ENCODE data around the gene UBC. TPM values are rescaled to one million over a fixed set of nuclear protein-coding genes. Genes with fewer than 3 reads are reported as not detected.

UBC gene
- total and polyA plus RNA-seq, 9 of the 15 experiments (the other 6 are each of a cell fraction or from before 2014, with no cell fraction given) = 533 to 1,153 (median 813) TPM

- no peak for TF ChIP-seq DPF2 (IDR thresholded peaks at IDR 0.05)
- TF ChIP-seq ESRRB (CRISPR knock-in tag; IDR thresholded peaks at IDR 0.05; ENCODE audit: borderline replicate concordance) = no peak
- TF ChIP-seq RAD51 (IDR thresholded peaks at IDR 0.05; ENCODE audit: borderline replicate concordance, low read depth) = peak; percentile 94
- TF ChIP-seq ZBED1 (IDR thresholded peaks at IDR 0.05) = 0 out of 2 replicates have a peak, but pooled peaks have one; percentile 7
- TF ChIP-seq CREB3 (tag; conservative IDR thresholded peaks at IDR 0.05; ENCODE audit: low read depth) = no peak
- peak; percentile 5 to 35; a peak in 1 of 4 replicates for TF ChIP-seq FOXA3 (CRISPR knock-in tag; conservative IDR thresholded peaks at IDR 0.05 in 1 of 2, IDR thresholded peaks at IDR 0.05 in 1 of 2)
- no peak for TF ChIP-seq ARID3B (CRISPR knock-in tag; IDR thresholded peaks at IDR 0.05; ENCODE audit: borderline replicate concordance)
- no peak for TF ChIP-seq SIX5 (IDR thresholded peaks at IDR 0.05; ENCODE audit: borderline replicate concordance in 1 of 2, insufficient read depth in 1 of 2, low read depth in 1 of 2, low read length in 2 of 2)
- no peak for TF ChIP-seq COPS2 (conservative IDR thresholded peaks at IDR 0.05)
- no peak for TF ChIP-seq ZNF717 (CRISPR knock-in tag; IDR thresholded peaks at IDR 0.05)
- TF ChIP-seq ZNF395 (CRISPR knock-in tag; IDR thresholded peaks at IDR 0.05) = no peak
- TF ChIP-seq ETV1 (tag; conservative IDR thresholded peaks at IDR 0.05; ENCODE audit: low read depth) = peak; percentile 65
- TF ChIP-seq IRF1 (CRISPR knock-in tag; IDR thresholded peaks at IDR 0.05; ENCODE audit: borderline replicate concordance) = no peak
- TF ChIP-seq MYNN (IDR thresholded peaks at IDR 0.05) = 0 out of 2 replicates have a peak, but pooled peaks have one; percentile 42
- TF ChIP-seq MYNN (CRISPR knock-in tag; IDR thresholded peaks at IDR 0.05) = no peak
- TF ChIP-seq AFF1 (IDR thresholded peaks at IDR 0.05; ENCODE audit: low read depth in 1 of 2, partially characterized antibody in 2 of 2) = peak in 1 of 2 experiments; percentile 90
- TF ChIP-seq SIRT6 (IDR thresholded peaks at IDR 0.05; ENCODE audit: low read depth, low read length) = peak; percentile 85
- no peak for TF ChIP-seq ZNF780A (CRISPR knock-in tag; IDR thresholded peaks at IDR 0.05)
Measured at GRCh38 chr12:124939421-124940142, 25.1 kb upstream of the UBC start (continued).

Data from K562 (cell line).